Subcutaneous adipose tissue (tissue), 4 donors: ENCODE results near the gene LTC4S. TPM values are rescaled to one million over a fixed set of nuclear protein-coding genes. Genes with fewer than 3 reads are reported as not detected.

Source experiments
- total RNA-seq, 4 donors: library from RNA; depleted of rRNA; stranded (reverse); fragments of >200 nt; gene quantifications; one replicate each; pipeline ENCODE4 v1.1.0, GENCODE V29; 2016
- TF ChIP-seq, protein P1 (sequence below): fragments of 450-650 bp; IDR thresholded peaks from one replicate; pipeline ENCODE4 v1.5.1; 2016; ENCODE audit warnings: low read depth, mild to moderate bottlenecking, control low read depth, antibody characterized with exemption, moderate library complexity

Gene LTC4S
- total RNA-seq, 4 donors from 2014 or later = 2.7 to 8.8 (median 7.0) TPM; not detected in 1

DNA sequence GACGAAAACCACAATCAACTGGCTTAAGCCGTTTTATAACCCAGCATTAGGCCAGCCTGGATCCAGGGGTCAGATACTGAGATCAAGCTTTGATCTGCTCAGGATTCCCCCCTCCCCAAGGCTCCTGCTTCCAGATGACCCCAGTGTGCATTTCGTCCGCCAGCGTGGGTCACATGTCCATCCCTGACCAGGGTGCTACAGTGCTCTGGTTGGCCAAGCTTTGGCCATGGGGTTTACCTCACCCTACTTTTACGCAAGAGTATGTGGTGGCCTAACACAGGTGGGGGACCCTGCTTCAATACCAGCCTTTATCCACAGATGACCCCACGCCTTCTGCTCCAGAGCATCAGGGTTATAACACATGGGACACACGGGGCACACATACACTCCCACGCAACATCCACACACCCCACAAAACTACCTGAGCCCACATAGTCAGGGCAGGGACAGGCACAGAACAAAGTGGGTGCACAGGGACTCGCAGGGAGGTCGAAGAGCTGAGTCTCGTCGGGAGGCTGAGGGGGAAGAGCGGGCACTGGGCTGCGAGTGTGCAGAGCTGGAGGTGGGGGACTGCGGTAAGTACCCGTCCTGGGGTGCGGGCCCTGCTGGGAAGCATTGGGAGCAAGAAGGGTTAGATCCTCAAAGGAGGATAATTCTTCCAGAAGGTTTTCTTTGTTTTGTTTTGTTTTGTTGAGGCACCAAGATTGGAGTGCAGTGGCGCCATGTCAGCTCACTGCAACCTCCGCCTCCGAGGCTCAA, 21.9 kb downstream of the LTC4S start:
- TF ChIP-seq, protein P1, sequence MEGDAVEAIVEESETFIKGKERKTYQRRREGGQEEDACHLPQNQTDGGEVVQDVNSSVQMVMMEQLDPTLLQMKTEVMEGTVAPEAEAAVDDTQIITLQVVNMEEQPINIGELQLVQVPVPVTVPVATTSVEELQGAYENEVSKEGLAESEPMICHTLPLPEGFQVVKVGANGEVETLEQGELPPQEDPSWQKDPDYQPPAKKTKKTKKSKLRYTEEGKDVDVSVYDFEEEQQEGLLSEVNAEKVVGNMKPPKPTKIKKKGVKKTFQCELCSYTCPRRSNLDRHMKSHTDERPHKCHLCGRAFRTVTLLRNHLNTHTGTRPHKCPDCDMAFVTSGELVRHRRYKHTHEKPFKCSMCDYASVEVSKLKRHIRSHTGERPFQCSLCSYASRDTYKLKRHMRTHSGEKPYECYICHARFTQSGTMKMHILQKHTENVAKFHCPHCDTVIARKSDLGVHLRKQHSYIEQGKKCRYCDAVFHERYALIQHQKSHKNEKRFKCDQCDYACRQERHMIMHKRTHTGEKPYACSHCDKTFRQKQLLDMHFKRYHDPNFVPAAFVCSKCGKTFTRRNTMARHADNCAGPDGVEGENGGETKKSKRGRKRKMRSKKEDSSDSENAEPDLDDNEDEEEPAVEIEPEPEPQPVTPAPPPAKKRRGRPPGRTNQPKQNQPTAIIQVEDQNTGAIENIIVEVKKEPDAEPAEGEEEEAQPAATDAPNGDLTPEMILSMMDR = no peak

- TF ChIP-seq, protein P1 = no peak
Observed at GRCh38 chr5:179816401-179816795, 22.6 kb downstream of the LTC4S start.

GRCh38 chr5:179816796-179817469, 23.1 kb downstream of the LTC4S start:
- TF ChIP-seq, protein P1 = no peak

- TF ChIP-seq, protein P1 = no peak
Observed at GRCh38 chr5:179817470-179817840, 23.7 kb downstream of the LTC4S start.

DNA sequence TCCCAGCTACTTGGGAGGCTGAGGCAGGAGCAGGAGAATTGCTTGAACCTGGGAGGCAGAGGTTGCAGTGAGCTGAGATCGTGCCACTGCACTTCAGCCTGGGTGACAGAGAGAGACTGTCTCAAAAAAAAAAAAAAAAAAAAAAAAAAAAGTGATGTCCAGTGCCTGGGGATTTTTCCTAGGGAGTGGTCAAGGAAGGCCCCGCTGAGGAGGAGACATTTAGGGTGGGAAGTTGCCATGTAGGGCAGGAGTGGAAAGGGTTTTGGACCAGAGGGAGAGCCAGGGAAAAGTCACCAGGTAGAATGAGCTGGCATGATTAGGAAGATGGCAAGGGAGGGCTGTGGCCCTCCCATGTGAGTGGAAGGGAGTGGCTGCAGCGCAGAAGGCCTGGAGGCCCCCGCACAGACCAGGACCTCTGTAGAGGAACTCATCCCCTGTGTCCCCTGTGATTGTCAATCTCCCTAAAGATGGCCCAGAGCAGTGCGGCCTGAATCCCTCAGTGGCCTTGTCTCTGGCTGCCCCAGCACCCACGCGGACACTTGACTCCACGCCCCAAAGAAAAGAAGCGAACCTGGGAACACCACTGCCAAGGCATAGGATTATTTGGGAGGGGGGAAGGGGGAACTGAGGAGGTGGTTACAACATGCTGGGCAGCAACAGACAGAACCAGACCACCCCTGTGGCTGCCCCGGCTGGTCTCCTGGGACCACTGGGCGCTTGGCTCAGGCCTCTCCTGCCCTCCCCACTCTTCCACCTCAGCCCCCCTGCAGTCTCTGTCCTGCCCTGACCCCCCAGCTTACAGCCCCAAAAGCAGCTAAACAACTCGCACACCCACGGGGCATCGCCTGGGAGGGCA, 24.3 kb downstream of the LTC4S start:
- TF ChIP-seq, protein P1 = no peak

DNA sequence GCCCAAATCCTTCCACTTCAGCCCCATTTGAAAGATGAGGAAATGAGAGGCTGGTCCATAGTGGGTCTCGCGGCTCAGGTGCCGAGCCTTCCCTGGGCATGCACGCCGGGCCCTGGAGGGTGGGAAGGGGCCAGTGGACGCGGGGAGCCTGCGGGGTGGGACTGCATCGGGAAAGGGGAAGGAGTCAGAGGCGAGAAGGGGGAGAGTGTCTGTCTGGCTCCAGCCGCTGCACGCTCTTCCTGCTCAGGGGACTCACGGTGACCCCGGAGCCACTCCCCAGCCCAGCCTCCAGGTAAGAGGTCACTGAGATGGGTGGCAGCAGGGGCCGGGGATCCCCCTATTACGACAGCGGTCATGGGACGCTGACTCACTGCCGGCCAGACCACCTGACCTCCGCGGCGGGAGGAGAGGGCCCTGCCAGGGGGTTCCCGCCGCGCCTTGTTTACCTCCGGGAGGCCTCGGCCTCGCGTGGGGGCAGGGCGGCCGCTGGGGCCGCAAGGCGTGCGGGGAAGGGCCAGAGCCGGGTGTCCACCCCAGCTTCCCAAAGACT, 25.0 kb downstream of the LTC4S start:
- TF ChIP-seq, protein P1 = no peak
